Thyroid gland (tissue), 4 donors: ENCODE results near the gene MMD.
"Not testable (repeated sequence)": the region's sequence is repeated elsewhere in the genome, so short reads cannot be mapped to it uniquely, and the experiment has no call there.

ENCODE experiments used
- POLR2A ChIP-seq, 2 donors: fragments of 450-650 bp; IDR thresholded peaks; one replicate each; pipeline ENCODE4 v1.6.1; 2017; ENCODE audit warnings: antibody characterized with exemption in 2 of 2, mild to moderate bottlenecking in 2 of 2, moderate library complexity in 1 of 2
- TF ChIP-seq, protein P1 (sequence below), 6 experiments: fragments of 200-600 bp in 3 of 6; fragments of 450-650 bp in 3 of 6; sonication (generic) in 3 of 6; IDR thresholded peaks; one replicate each; pipeline ENCODE4 v1.5.1; 2016 to 2019; ENCODE audit warnings: antibody characterized with exemption in 6 of 6, mild to moderate bottlenecking in 2 of 6, inconsistent platforms in 1 of 6, moderate library complexity in 1 of 6

DNA sequence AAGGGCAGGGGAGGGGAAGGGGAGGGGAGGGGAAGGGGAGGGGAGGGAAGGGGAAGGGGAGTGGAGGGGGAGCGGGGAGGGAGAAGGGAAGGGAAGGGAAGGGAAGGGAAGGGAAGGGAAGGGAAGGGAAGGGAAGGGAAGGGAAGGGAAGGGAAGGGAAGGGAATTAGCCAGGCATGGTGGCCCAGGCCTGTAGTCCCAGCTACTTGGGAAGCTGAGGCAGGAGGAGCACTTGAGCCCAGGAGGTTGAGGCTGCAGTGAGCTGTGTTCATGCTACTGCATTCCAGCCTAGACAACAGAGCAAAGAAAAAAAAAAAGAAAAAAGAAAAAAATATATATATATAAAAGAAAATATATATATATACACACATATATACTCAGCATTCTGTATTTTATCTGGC, 10.3 kb upstream of the MMD start:
- TF ChIP-seq, protein P1, sequence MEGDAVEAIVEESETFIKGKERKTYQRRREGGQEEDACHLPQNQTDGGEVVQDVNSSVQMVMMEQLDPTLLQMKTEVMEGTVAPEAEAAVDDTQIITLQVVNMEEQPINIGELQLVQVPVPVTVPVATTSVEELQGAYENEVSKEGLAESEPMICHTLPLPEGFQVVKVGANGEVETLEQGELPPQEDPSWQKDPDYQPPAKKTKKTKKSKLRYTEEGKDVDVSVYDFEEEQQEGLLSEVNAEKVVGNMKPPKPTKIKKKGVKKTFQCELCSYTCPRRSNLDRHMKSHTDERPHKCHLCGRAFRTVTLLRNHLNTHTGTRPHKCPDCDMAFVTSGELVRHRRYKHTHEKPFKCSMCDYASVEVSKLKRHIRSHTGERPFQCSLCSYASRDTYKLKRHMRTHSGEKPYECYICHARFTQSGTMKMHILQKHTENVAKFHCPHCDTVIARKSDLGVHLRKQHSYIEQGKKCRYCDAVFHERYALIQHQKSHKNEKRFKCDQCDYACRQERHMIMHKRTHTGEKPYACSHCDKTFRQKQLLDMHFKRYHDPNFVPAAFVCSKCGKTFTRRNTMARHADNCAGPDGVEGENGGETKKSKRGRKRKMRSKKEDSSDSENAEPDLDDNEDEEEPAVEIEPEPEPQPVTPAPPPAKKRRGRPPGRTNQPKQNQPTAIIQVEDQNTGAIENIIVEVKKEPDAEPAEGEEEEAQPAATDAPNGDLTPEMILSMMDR (IDR thresholded peaks at IDR 0.05) = not testable (repeated sequence)
- TF ChIP-seq POLR2A (IDR thresholded peaks at IDR 0.05) = not testable (repeated sequence)
